DMS 273 (cell line): ENCODE data around the gene METRNL.
"Not testable (repeated sequence)": the region's sequence is repeated elsewhere in the genome, so short reads cannot be mapped to it uniquely, and the experiment has no call there.

Experiments used
- DNase-seq: peaks from one replicate; lab custom pipeline; 2025; ENCODE audit not compliant: unreplicated experiment; lab: John Stamatoyannopoulos, UW

The METRNL gene

GRCh38 chr17:83051396-83052240, 27.8 kb upstream of the METRNL start:
- peak; percentile 98 for DNase-seq

GRCh38 chr17:83052241-83052564, 27.2 kb upstream of the METRNL start:
- no peak for DNase-seq

GRCh38 chr17:83053021-83053681, 26.3 kb upstream of the METRNL start:
- no peak for DNase-seq

GRCh38 chr17:83053739-83054451, 25.5 kb upstream of the METRNL start:
- no peak for DNase-seq

- DNase-seq = no peak
These were observed 24.8 kb upstream of the METRNL start for GRCh38 chr17:83054518-83055125.

GRCh38 chr17:83055176-83055575, 24.2 kb upstream of the METRNL start:
- not testable (repeated sequence) for DNase-seq

- DNase-seq = peak; percentile 27
These were observed 23.4 kb upstream of the METRNL start for GRCh38 chr17:83055911-83056582.

GRCh38 chr17:83056583-83057396, 22.6 kb upstream of the METRNL start:
- DNase-seq = no peak

GRCh38 chr17:83057397-83057761, 22.0 kb upstream of the METRNL start:
- no peak for DNase-seq

- no peak for DNase-seq
These were observed 21.6 kb upstream of the METRNL start for GRCh38 chr17:83057793-83058265.

GRCh38 chr17:83058266-83058798, 21.1 kb upstream of the METRNL start:
- no peak for DNase-seq

- DNase-seq = no peak
These were observed 17.8 kb upstream of the METRNL start for GRCh38 chr17:83061586-83061985.

- no peak for DNase-seq
These were observed 17.2 kb upstream of the METRNL start for GRCh38 chr17:83062011-83062817.

GRCh38 chr17:83062818-83063671, 16.4 kb upstream of the METRNL start:
- no peak for DNase-seq

GRCh38 chr17:83064021-83064731, 15.2 kb upstream of the METRNL start:
- no peak for DNase-seq

- DNase-seq = no peak
These were observed 14.4 kb upstream of the METRNL start for GRCh38 chr17:83064732-83065659.
